ENCODE results near the gene LRRC8D.

Gene LRRC8D

DNA sequence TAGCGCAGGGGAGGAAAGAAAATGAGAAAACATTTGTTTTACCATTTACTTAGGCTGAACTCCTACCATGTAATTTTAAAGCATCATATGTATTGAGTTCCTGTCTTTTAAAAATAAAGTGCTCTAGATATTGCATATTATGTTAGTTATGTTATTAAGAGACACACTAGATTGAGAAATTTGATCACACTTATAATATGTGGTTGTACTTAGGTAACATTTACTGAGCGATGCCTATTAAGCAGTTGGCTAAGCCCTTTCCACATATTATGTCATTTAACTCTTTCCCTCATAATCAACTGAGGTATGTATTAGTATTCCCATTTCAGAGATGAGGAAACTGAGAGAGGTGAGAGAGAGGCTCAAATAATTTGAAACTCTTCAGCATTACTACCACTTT lies 4.5 kb upstream of the LRRC8D start:
- H3K4me3 ChIP-seq (ENCODE audit: low read depth, low read length) = no peak overlapping the region
- TF ChIP-seq, protein P1, sequence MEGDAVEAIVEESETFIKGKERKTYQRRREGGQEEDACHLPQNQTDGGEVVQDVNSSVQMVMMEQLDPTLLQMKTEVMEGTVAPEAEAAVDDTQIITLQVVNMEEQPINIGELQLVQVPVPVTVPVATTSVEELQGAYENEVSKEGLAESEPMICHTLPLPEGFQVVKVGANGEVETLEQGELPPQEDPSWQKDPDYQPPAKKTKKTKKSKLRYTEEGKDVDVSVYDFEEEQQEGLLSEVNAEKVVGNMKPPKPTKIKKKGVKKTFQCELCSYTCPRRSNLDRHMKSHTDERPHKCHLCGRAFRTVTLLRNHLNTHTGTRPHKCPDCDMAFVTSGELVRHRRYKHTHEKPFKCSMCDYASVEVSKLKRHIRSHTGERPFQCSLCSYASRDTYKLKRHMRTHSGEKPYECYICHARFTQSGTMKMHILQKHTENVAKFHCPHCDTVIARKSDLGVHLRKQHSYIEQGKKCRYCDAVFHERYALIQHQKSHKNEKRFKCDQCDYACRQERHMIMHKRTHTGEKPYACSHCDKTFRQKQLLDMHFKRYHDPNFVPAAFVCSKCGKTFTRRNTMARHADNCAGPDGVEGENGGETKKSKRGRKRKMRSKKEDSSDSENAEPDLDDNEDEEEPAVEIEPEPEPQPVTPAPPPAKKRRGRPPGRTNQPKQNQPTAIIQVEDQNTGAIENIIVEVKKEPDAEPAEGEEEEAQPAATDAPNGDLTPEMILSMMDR (IDR thresholded peaks at IDR 0.05; ENCODE audit: low read depth, low read length) = no peak

DNA sequence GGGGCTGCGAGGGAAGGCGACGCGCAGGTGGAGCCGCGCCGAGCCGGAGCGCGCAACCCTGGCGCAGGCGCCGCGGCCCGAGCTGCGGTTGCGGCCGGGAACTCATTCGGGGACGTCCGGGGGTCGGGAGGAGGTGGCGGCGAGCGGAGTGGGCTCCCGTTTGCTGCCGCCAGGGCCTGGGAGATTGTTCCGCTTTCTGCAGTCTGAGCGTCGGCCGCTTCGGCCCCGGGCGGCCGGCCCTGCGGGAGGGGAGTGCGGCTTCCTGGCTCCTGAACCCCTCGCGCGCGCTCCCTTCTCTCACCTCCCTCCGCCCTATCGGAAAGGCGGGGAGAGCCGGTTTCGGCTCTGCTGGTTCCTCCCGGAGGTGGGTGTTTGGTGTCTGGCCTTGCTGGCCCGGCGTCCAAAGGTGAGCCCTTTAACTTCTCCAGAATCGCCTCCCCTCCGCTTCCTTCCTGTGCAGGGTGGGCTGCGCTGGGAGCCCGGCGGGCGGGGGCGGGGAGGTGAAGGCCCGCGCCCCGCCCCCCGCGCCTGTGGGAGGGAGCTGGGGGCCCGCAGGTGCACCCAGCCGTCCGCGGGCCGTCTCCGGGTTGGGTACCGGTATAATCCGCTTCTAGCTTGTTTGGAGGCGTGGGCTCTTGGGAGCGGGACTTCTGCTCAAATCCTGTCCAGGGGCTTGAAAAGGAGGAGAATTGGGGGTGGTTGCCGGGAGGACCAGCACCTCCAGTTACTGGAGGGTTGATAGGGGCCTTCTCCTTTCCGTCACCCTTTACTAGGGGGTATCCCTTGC lies 683 bp downstream of the LRRC8D start:
- peak overlapping the region; percentile 72 for H3K4me3 ChIP-seq (ENCODE audit: low read depth, low read length)
- TF ChIP-seq, protein P1 (IDR thresholded peaks at IDR 0.05; ENCODE audit: low read depth, low read length) = no peak

DNA sequence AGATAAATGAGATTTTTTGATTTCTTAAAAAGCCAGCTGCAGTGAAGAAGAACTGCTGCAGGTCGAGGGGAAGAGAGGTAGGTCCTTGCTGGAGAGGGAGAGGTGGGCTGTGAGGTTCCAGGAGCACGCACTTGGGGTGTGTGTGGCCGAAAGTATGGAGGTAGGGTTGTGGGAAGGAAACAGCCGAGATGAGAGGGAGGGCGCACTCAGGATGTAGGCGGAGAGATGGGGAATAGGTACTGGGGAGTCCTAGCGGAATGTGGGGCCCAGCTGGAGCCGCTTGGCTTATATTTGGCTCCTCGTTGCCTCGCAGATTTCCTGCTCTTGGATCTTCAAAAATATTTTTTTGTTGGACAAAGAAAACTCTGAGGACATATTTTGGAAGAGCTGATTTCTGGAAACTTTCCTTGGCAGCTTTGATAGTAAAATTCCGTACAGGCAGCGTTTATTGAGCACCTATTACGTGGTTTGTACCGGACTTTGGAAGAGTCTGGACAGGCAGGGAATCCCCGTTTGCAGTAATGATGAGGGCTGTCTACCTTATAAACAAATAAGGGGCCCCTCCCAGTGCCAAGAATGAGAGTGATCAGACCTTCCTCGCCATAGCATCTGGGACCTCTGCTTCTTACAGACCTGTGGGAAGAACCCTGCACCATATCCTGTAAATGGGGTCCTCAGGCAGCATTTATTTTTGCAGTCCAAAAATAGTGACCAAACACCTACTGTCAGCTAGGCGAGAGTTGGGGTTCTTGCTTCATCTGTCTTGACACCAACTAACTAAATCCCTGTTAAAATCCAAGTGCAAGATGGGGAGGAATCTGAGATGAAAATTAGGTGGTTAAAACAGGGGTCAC lies 1.5 kb downstream of the LRRC8D start:
- TF ChIP-seq, protein P1 (IDR thresholded peaks at IDR 0.05; ENCODE audit: low read depth, low read length) = no peak
- H3K4me3 ChIP-seq (ENCODE audit: low read depth, low read length) = peak overlapping the region; percentile 72

DNA sequence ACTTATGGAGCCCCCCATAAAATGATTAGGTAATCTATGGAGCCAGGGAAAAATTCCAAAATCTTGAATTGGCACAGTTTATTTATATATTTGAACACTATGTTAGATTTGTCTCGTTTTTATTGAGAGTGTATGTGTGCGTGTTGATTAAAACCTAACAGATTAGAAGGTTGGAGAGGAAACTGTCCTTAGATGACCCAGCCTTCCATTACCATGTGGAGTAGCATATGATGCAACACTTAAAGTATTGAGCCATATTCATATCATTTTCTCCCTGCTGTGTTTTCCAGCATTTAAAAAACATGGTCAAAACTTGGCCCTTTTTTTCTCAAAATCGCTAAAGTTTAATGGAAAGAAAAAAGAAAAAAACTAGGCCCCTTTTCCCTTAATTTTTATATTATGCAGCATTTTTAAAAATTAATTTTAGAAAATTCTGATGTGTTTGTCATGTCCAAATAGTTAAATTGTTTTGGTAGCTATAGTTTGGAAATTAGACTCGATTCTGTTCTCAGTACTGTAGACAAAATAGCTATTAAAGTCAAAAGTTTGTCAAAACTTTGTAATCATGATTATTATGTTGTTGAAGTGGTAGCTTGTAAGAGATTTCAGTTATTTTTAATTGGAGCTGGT lies 2.3 kb downstream of the LRRC8D start:
- TF ChIP-seq, protein P1 (IDR thresholded peaks at IDR 0.05; ENCODE audit: low read depth, low read length) = no peak
- no peak overlapping the region for H3K4me3 ChIP-seq (ENCODE audit: low read depth, low read length)

GRCh38 chr1:89823679-89824292 lies 3.0 kb downstream of the LRRC8D start:
- TF ChIP-seq, protein P1 (IDR thresholded peaks at IDR 0.05; ENCODE audit: low read depth, low read length) = no peak
- H3K4me3 ChIP-seq (ENCODE audit: low read depth, low read length) = no peak overlapping the region

GRCh38 chr1:89826594-89826993 lies 5.8 kb downstream of the LRRC8D start:
- TF ChIP-seq, protein P1 (IDR thresholded peaks at IDR 0.05; ENCODE audit: low read depth, low read length) = no peak

More at GRCh38 chr1:89826594-89826993, 5.8 kb downstream of the LRRC8D start:
- H3K4me3 ChIP-seq (ENCODE audit: low read depth, low read length) = no peak overlapping the region
